ENCODE results near the gene CEP76. TPM values are rescaled to one million over a fixed set of nuclear protein-coding genes. Genes with fewer than 3 reads are reported as not detected.
"Not testable (repeated sequence)": the region's sequence is repeated elsewhere in the genome, so short reads cannot be mapped to it uniquely, and the experiment has no call there.

Gene CEP76
- total and polyA plus RNA-seq, 4 donors, result 2.6 to 7.3 (median 3.4) TPM

DNA sequence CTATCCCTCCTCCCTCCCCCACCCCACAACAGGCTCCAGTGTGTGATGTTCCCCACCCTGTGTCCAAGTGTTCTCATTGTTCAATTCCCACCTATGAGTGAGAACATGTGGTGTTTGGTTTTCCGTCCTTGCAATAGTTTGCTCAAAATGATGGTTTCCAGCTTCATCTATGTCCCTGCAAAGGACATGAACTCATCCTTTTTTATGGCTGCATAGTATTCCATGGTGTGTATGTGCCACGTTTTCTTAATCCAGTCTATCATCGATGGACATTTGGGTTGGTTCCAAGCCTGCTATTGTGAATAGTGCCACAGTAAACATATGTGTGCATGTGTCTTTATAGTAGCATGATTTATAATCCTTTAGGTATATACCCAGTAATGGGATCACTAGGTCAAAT is 75.3 kb downstream of the CEP76 start:
- 93 to 96% methylated on average over 3 of the region's 3 CpGs for whole genome bisulfite sequencing, 2 donors
- intact Hi-C loops (cut with DNase I); H3K9me3 ChIP-seq (ENCODE audit: control insufficient read depth, low read length); H3K4me1 ChIP-seq (ENCODE audit: control insufficient read depth in 1 of 2, insufficient read depth in 2 of 2, low read length in 2 of 2); H3K4me3 ChIP-seq (ENCODE audit: low read length in 2 of 2); H3K27me3 ChIP-seq (ENCODE audit: control insufficient read depth in 1 of 2, insufficient read depth in 2 of 2, low read length in 1 of 2); ATAC-seq (ENCODE audit: low FRiP score); H3K27ac ChIP-seq (ENCODE audit: low read depth in 1 of 2, low read length in 2 of 2); DNase-seq; H3K36me3 ChIP-seq (ENCODE audit: control insufficient read depth in 1 of 2, insufficient read depth in 2 of 2, low read length in 1 of 2): not testable (repeated sequence)

GRCh38 chr18:12625241-12625640 is 77.3 kb downstream of the CEP76 start:
- no peaks in the 10 kb centered on the region for H3K4me1 ChIP-seq (ENCODE audit: control insufficient read depth in 1 of 2, insufficient read depth in 2 of 2, low read length in 2 of 2)
- no peak for DNase-seq
- no peaks in the 10 kb centered on the region for H3K9me3 ChIP-seq (ENCODE audit: control insufficient read depth, low read length)
- no peak for ATAC-seq (ENCODE audit: low FRiP score)
- H3K27ac ChIP-seq (ENCODE audit: low read depth in 1 of 2, low read length in 2 of 2), result no peak overlapping the region
- 93 to 95% methylated on average over 4 of the region's 4 CpGs for WGBS, 2 donors
- no peaks in the 10 kb centered on the region for H3K27me3 ChIP-seq (ENCODE audit: control insufficient read depth in 1 of 2, insufficient read depth in 2 of 2, low read length in 1 of 2)
- intact Hi-C loops (cut with DNase I), result no loop called here
- H3K36me3 ChIP-seq (ENCODE audit: control insufficient read depth in 1 of 2, insufficient read depth in 2 of 2, low read length in 1 of 2), result no peaks in the 10 kb centered on the region
- no peak overlapping the region for H3K4me3 ChIP-seq (ENCODE audit: low read length in 2 of 2)

Other genes with a start within 250 kb of the CEP76 start
- 10 to 100 TPM; 41.4 to 48.5 TPM for gene SPIRE1, start 44.6 kb downstream of the CEP76 start, total RNA-seq
- 10 to 100 TPM; 14.9 to 15.0 TPM for gene SPIRE1, start 44.6 kb downstream of the CEP76 start, polyA plus RNA-seq
- 10 to 100 TPM; 53.9 to 62.0 TPM for gene PSMG2, start 319 bp upstream of the CEP76 start, total RNA-seq
- gene PSMG2, start 319 bp upstream of the CEP76 start, polyA plus RNA-seq, result 10 to 100 TPM; 82.1 to 94.0 TPM
- 10 to 100 TPM; 37.2 to 52.9 TPM for gene PTPN2, start 181.5 kb upstream of the CEP76 start, total RNA-seq
- 10 to 100 TPM; 26.6 to 37.7 TPM for gene PTPN2, start 181.5 kb upstream of the CEP76 start, polyA plus RNA-seq
- gene SEH1L, start 245.3 kb upstream of the CEP76 start, total RNA-seq, result 10 to 100 TPM; 33.0 to 45.9 TPM
- gene SEH1L, start 245.3 kb upstream of the CEP76 start, polyA plus RNA-seq, result 10 to 100 TPM; 10.8 to 16.4 TPM

Measured in aorta (tissue), 5 donors.